HEK293T (cell line): ENCODE results near the gene PDILT.
"Not testable (repeated sequence)": the region's sequence is repeated elsewhere in the genome, so short reads cannot be mapped to it uniquely, and the experiment has no call there.

Experiments used
- CTCF ChIA-PET: fragments of 350-600 bp; formaldehyde crosslinking; extraction: SDS; loops from one replicate; lab custom pipeline; 2021; ENCODE audit warnings: antibody characterized with exemption, inconsistent platforms; lab: Yijun Ruan, JAX
- POLR2A ChIA-PET: fragments of 350-600 bp; formaldehyde crosslinking; extraction: SDS; loops from one replicate; lab custom pipeline; 2020; ENCODE audit warnings: antibody characterized with exemption, inconsistent platforms; lab: Yijun Ruan, JAX
- DNase-seq: peaks from one replicate; pipeline ENCODE4 v3.0.0; 2012; ENCODE audit warnings: mixed read lengths; ENCODE audit errors: extremely low spot score
- ARNT ChIP-seq: fragments of 450-650 bp; IDR thresholded peaks from 2 replicates; pipeline ENCODE4 v1.6.1; 2017; ENCODE audit warnings: mild to moderate bottlenecking
- BHLHE40 ChIP-seq: fragments of 450-650 bp; IDR thresholded peaks from 2 replicates; pipeline ENCODE4 v1.6.1; 2016; ENCODE audit warnings: mild to moderate bottlenecking, moderate library complexity, borderline replicate concordance
- CTBP1 ChIP-seq: fragments of 450-650 bp; IDR thresholded peaks from 2 replicates; pipeline ENCODE4 v1.6.1; 2016; ENCODE audit warnings: borderline replicate concordance
- ELF4 ChIP-seq: fragments of 450-650 bp; IDR thresholded peaks from 2 replicates; pipeline ENCODE4 v1.6.1; 2017; ENCODE audit warnings: antibody characterized with exemption
- FOXA1 ChIP-seq: fragments of 450-650 bp; IDR thresholded peaks from 2 replicates; pipeline ENCODE4 v1.6.1; 2016; ENCODE audit warnings: mild to moderate bottlenecking
- FOXK2 ChIP-seq: fragments of 450-650 bp; IDR thresholded peaks from 2 replicates; pipeline ENCODE4 v1.6.1; 2016; ENCODE audit warnings: mild to moderate bottlenecking
- FOXM1 ChIP-seq: fragments of 450-650 bp; IDR thresholded peaks from 2 replicates; pipeline ENCODE4 v1.6.1; 2017; ENCODE audit warnings: mild to moderate bottlenecking, borderline replicate concordance
- HDGF ChIP-seq: fragments of 450-650 bp; IDR thresholded peaks from 2 replicates; pipeline ENCODE4 v1.6.1; 2017; ENCODE audit warnings: antibody characterized with exemption, borderline replicate concordance
- L3MBTL2 ChIP-seq: fragments of 450-650 bp; conservative IDR thresholded peaks from 2 replicates; pipeline ENCODE4 v1.6.1; 2016; ENCODE audit warnings: mild to moderate bottlenecking
- LEF1 ChIP-seq: fragments of 450-650 bp; IDR thresholded peaks from 2 replicates; pipeline ENCODE4 v1.6.1; 2017; ENCODE audit warnings: mild to moderate bottlenecking, borderline replicate concordance
- NFRKB ChIP-seq: fragments of 450-650 bp; IDR thresholded peaks from 2 replicates; pipeline ENCODE4 v1.6.1; 2016; ENCODE audit warnings: mild to moderate bottlenecking, moderate library complexity
- PKNOX1 ChIP-seq: fragments of 450-650 bp; IDR thresholded peaks from 2 replicates; pipeline ENCODE4 v1.6.1; 2016
- SP1 ChIP-seq: fragments of 450-650 bp; IDR thresholded peaks from 2 replicates; pipeline ENCODE4 v1.6.1; 2017
- SUZ12 ChIP-seq: fragments of 450-650 bp; IDR thresholded peaks from 2 replicates; pipeline ENCODE4 v1.6.1; 2016; ENCODE audit warnings: mild to moderate bottlenecking
- TARDBP ChIP-seq: fragments of 450-650 bp; IDR thresholded peaks from 2 replicates; pipeline ENCODE4 v1.6.1; 2016
- ZNF384 ChIP-seq: fragments of 450-650 bp; IDR thresholded peaks from 2 replicates; pipeline ENCODE4 v1.6.1; 2016

PDILT gene

GRCh38 chr16:20316715-20317114 is 87.8 kb downstream of the PDILT start:
- ChIA-PET CTCF (no interaction called here), POLR2A (no interaction called here)
- no peak for DNase-seq
- TF ChIP-seq LEF1 (no peak), TARDBP (no peak), FOXK2 (no peak), SUZ12 (no peak), HDGF (no peak), L3MBTL2 (no peak), PKNOX1 (no peak), SP1 (no peak), NFRKB (no peak), FOXM1 (no peak), FOXA1 (no peak)

GRCh38 chr16:20315764-20316163 is 88.8 kb downstream of the PDILT start:
- no peak for TF ChIP-seq FOXA1
- TF ChIP-seq FOXK2 = no peak
- TF ChIP-seq ARNT = no peak
- no peak for TF ChIP-seq FOXM1
- TF ChIP-seq BHLHE40 = no peak
- no peak for TF ChIP-seq ELF4
- no peak for TF ChIP-seq ZNF384
- TF ChIP-seq SP1 = no peak
- TF ChIP-seq HDGF = no peak
- TF ChIP-seq TARDBP = no peak
- TF ChIP-seq NFRKB = no peak
- TF ChIP-seq L3MBTL2 = no peak
- no peak for TF ChIP-seq SUZ12
- TF ChIP-seq CTBP1 = no peak
- TF ChIP-seq PKNOX1 = no peak
- no peak for TF ChIP-seq LEF1
- DNase-seq = no peak
- ChIA-PET POLR2A (no interaction called here), CTCF (no interaction called here)

DNA sequence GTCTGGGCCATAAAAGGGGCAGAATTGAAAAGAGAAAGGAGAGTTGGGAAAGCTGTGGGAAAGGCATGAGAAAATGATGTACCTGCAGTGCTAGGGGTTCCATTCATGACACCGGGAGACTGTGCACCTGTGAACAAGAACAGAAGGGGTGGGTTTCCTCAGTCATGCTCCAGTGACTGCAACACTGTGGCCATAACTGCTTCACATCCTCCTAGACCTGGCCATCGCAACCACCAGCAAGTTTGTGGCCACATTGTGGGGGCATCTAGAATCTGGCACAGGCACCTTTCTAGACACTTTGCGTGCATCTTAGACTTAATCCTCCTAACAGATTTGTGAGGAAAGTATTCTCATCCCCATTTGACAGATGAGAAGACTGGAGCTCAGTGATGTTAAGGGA is 90.0 kb downstream of the PDILT start:
- TF ChIP-seq NFRKB (no peak), FOXA1 (no peak), FOXK2 (no peak), PKNOX1 (no peak), CTBP1 (no peak), HDGF (no peak), L3MBTL2 (no peak), ELF4 (no peak), FOXM1 (no peak), SUZ12 (no peak), ARNT (no peak), SP1 (no peak), LEF1 (no peak), ZNF384 (no peak)
- ChIA-PET POLR2A (no interaction called here), CTCF (no interaction called here)
- no peak for DNase-seq

GRCh38 chr16:20313741-20314140 is 90.8 kb downstream of the PDILT start:
- TF ChIP-seq TARDBP (no peak), L3MBTL2 (no peak), FOXK2 (no peak), ELF4 (no peak), NFRKB (no peak), BHLHE40 (no peak), ZNF384 (no peak), FOXA1 (no peak), FOXM1 (no peak)
- DNase-seq = no peak
- CTCF ChIA-PET = interaction anchor here (0.6 kb wide), 1 partner anchor 414 kb away, joined by 4 read pairs; no protein-coding TSS in a partner anchor
- POLR2A ChIA-PET = no interaction called here

DNA sequence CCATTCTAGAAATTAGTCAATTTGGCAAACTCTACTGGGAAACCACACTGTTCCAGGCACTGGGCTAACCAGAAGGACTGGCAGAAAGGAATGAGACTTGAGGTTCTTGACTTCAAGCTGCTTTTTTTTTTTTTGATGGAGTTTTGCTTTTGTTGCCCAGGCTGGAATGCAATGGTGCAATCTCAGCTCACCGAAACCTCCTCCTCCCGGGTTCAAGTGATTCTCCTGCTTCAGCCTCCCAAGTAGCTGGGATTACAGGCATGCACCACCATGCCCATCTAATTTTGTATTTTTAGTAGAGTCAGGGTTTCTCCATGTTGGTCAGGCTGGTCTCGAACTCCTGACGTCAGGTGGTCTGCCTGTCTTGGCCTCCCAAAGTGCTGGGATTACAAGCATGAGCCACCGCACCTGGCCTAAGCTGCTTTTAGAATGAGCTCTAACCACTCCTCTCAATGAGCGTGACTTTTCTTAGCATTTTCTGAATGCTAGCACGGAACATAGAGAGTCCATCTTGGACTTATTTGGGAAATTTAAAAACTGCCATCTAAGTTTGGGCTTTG is 91.9 kb downstream of the PDILT start:
- POLR2A ChIA-PET, DNase-seq, CTCF ChIA-PET: not testable (repeated sequence)

DNA sequence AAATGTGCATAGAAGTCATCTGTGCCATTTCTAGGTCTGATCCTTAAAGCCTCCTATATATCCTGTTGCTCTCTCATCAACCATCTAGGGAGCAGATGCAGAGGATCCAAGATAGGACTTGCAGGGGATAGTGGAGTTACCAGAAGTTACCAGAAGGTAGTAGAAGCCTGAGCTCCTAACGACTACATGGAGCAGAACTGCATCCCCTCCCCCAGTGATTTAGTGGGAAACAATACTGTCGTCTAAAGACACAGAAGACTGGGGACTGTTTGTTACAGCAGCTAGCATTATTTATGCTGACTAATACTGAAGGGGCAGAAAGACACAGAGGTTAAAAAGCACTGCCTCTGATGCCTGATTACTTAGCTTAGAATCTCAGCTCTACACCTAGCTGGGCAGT is 93.0 kb downstream of the PDILT start:
- POLR2A ChIA-PET = no interaction called here
- DNase-seq = no peak

More for the DNA sequence above, 93.0 kb downstream of the PDILT start:
- TF ChIP-seq SP1 (no peak), HDGF (no peak), ELF4 (no peak)
- CTCF ChIA-PET = no interaction called here
